HG02571 (cell line): ENCODE data around the gene MYO18A.

Experiments used
- ATAC-seq: cut with Tn5 transposase; IDR thresholded peaks from one replicate; pipeline ENCODE4 v1.9.1; 2021; ENCODE audit warnings: mild to moderate bottlenecking, moderate library complexity; ENCODE audit not compliant: unreplicated experiment

The MYO18A gene

GRCh38 chr17:29084541-29085146, 95.6 kb downstream of the MYO18A start:
- ATAC-seq = no peak

GRCh38 chr17:29080965-29081364, 99.2 kb downstream of the MYO18A start:
- ATAC-seq = no peak

GRCh38 chr17:29080323-29080722, 99.9 kb downstream of the MYO18A start:
- ATAC-seq = no peak

- no peak for ATAC-seq
These were observed 100.3 kb downstream of the MYO18A start for GRCh38 chr17:29079887-29080286.

- ATAC-seq = no peak
These were observed 100.8 kb downstream of the MYO18A start for GRCh38 chr17:29079433-29079832.

GRCh38 chr17:29078183-29079045, 101.8 kb downstream of the MYO18A start:
- ATAC-seq = no peak

GRCh38 chr17:29077320-29077719, 102.9 kb downstream of the MYO18A start:
- ATAC-seq = no peak

GRCh38 chr17:29076722-29077121, 103.5 kb downstream of the MYO18A start:
- no peak for ATAC-seq

- ATAC-seq = no peak
These were observed 104.1 kb downstream of the MYO18A start for GRCh38 chr17:29076087-29076486.

- ATAC-seq = no peak
These were observed 105.7 kb downstream of the MYO18A start for GRCh38 chr17:29074488-29074887.

GRCh38 chr17:29073520-29073919, 106.7 kb downstream of the MYO18A start:
- ATAC-seq = no peak

- ATAC-seq = no peak
These were observed 107.2 kb downstream of the MYO18A start for GRCh38 chr17:29073045-29073444.

GRCh38 chr17:29071303-29071702, 108.9 kb downstream of the MYO18A start:
- ATAC-seq = no peak

GRCh38 chr17:29070781-29071180, 109.4 kb downstream of the MYO18A start:
- ATAC-seq = no peak

GRCh38 chr17:29070308-29070707, 109.9 kb downstream of the MYO18A start:
- ATAC-seq = no peak

- ATAC-seq = no peak
These were observed 110.6 kb downstream of the MYO18A start for GRCh38 chr17:29069526-29070041.

GRCh38 chr17:29068818-29069217, 111.4 kb downstream of the MYO18A start:
- no peak for ATAC-seq

GRCh38 chr17:29066606-29067005, 113.6 kb downstream of the MYO18A start:
- ATAC-seq = no peak

GRCh38 chr17:29066047-29066446, 114.2 kb downstream of the MYO18A start:
- ATAC-seq = no peak

- no peak for ATAC-seq
These were observed 116.2 kb downstream of the MYO18A start for GRCh38 chr17:29063992-29064391.

- no peak for ATAC-seq
These were observed 118.0 kb downstream of the MYO18A start for GRCh38 chr17:29062215-29062614.

GRCh38 chr17:29061036-29061435, 119.2 kb downstream of the MYO18A start:
- ATAC-seq = no peak
